Measurements from ENCODE around the gene SMAP2. TPM values are rescaled to one million over a fixed set of nuclear protein-coding genes. Genes with fewer than 3 reads are reported as not detected.

The SMAP2 gene
- polyA plus RNA-seq, 3 donors, result 302 to 382 (median 359) TPM

DNA sequence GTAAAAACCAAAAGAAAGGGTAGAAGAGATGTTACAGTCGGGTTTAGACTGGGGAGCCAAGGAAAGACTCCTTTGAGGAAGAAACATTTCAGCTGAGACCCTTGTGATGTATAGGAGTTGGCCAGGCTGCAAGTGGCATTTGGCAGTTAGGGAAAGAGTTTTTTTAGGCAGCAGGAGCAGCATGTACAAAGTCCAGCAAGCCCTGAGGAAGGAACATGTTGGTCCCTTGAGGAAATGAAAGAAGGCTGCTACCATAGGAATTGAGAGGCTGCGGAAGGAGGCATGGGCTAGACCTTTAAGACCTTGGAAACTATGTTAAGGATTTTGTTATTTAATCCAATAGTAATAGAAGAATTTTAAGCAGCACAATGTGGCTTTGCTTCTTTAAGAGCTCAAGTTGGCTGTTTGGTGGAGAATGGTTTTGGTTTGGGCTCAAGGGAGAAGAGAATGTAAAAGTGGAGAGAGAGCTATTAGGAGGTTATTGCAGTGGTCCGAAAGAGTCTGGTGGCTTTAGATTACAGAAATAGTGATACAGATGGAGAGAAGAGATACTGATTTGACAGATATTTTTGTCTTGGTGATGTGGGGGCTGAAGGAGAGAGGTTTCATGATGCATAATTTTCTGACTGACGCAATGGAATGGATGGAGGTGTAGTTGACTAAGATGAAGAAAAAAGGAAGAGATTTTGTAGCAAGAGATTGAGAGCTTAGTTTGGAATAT, 26.6 kb downstream of the SMAP2 start:
- TF ChIP-seq CTCF (IDR thresholded peaks at IDR 0.05), result no peak
- Histone ChIP-seq H3K27ac (ENCODE audit: low read depth in 1 of 2, low read length in 2 of 2) (peak overlapping the region in 1 of 2 donors; percentile 64), H3K27me3 (ENCODE audit: control insufficient read depth in 2 of 2, insufficient read depth in 2 of 2, low read length in 2 of 2) (no peaks in the 10 kb centered on the region), H4K20me1 (ENCODE audit: insufficient read depth, low read length) (peaks cover 8% of the 10 kb centered on the region), H3K4me2 (replicated peaks; ENCODE audit: extremely low read depth, low read length, poor library complexity, severe bottlenecking) (peak overlapping the region; percentile 59), H3K9ac (ENCODE audit: insufficient read depth, low read length, poor library complexity, severe bottlenecking) (no peak overlapping the region), H3K36me3 (replicated peaks in 1 of 2; ENCODE audit: control insufficient read depth in 1 of 2, insufficient read depth in 2 of 2, low read length in 2 of 2) (peaks cover 13 to 24% of the 10 kb centered on the region in 2 donors), H2AFZ (ENCODE audit: insufficient read depth, low read depth, low read length, poor library complexity, severe bottlenecking) (no peak overlapping the region), H3K4me1 (ENCODE audit: control insufficient read depth in 1 of 2, insufficient read depth in 2 of 2, low read length in 2 of 2) (peaks cover 85 to 94% of the 10 kb centered on the region in 2 donors), H3K4me3 (replicated peaks in 1 of 3; ENCODE audit: low read depth in 2 of 3, low read length in 3 of 3) (peak overlapping the region in 1 of 3 experiments; percentile 45), H3K79me2 (ENCODE audit: insufficient read depth, low read length) (peaks cover 100% of the 10 kb centered on the region), H3K9me3 (replicated peaks in 1 of 2; ENCODE audit: control insufficient read depth in 1 of 2, insufficient read depth in 1 of 2, low read length in 2 of 2) (no peaks in the 10 kb centered on the region)
- WGBS (ENCODE audit: insufficient coverage), result 62% methylated on average over 3 of the region's 4 CpGs
- no peaks in the 10 kb centered on the region for H3K9me3 Mint-ChIP-seq
- H3K4me1 Mint-ChIP-seq, result peaks cover 85% of the 10 kb centered on the region
- H3K4me3 Mint-ChIP-seq, result peak overlapping the region; percentile 54 to 75
- no peak for DNase-seq
- peaks cover 36 to 47% of the 10 kb centered on the region in 2 donors for H3K36me3 Mint-ChIP-seq
- intact Hi-C loops (cut with micrococcal nuclease), result loop anchor here (5.0 to 10.0 kb wide), 3 partner anchors 58 to 315 kb away; partner anchors contain the start of gene ZMPSTE24 (in 1 of the 2)
- H3K27me3 Mint-ChIP-seq (ENCODE audit: low read depth in 3 of 3), result peaks cover 0 to 2% (median 0%) of the 10 kb centered on the region in 3 donors
- peak overlapping the region in 6 of 7 donors; percentile 65 to 88 (median 82) for H3K27ac Mint-ChIP-seq

DNA sequence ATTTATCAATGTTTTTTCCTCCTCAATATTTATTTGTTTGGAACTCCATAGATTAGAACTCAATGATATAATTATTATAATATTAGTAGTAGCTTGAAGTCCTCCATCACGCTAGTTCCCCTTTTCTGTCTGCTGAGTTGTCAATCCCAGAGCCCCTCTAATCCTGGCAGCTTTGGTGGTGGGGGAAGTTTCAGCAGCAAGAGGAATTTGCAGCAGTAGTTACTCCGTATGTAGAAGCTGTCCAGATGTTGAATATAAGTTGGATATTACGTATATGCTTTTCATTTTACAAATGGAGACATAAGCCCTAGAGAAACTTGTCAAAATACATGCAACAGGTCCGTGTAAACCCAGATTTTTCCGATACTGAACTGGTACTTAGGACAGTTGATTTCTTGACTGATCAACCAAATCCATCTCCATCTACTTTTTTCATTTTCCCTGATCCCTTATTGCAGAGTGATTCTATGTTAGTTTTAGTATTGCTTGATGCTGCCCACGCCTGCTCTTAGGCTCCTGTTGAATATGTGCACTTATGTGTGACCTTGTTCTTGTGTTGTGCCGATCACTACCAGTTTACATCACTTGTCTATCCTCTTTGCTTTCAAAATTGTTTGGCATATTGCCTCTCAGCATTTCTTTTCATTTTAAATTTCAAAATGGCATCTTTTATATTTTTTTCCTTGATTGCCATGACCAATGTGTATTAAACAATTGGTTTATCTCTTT, 28.1 kb downstream of the SMAP2 start:
- peaks cover 77% of the 10 kb centered on the region for H3K4me1 Mint-ChIP-seq
- H2AFZ ChIP-seq (ENCODE audit: insufficient read depth, low read depth, low read length, poor library complexity, severe bottlenecking), result no peak overlapping the region
- H3K27me3 Mint-ChIP-seq (ENCODE audit: low read depth in 3 of 3), result peaks cover 0 to 2% (median 0%) of the 10 kb centered on the region in 3 donors
- TF ChIP-seq CTCF (IDR thresholded peaks at IDR 0.05), result no peak
- no peak overlapping the region for H3K4me3 ChIP-seq (replicated peaks in 1 of 3; ENCODE audit: low read depth in 2 of 3, low read length in 3 of 3)
- H3K36me3 Mint-ChIP-seq, result peaks cover 42 to 51% of the 10 kb centered on the region in 2 donors
- H3K79me2 ChIP-seq (ENCODE audit: insufficient read depth, low read length), result peaks cover 100% of the 10 kb centered on the region
- no CpG with 5 or more reads among the region's 7 CpGs for WGBS (ENCODE audit: insufficient coverage)
- peak overlapping the region; percentile 1 for H3K4me2 ChIP-seq (replicated peaks; ENCODE audit: extremely low read depth, low read length, poor library complexity, severe bottlenecking)
- peak overlapping the region in 6 of 7 donors; percentile 4 to 88 (median 48) for H3K27ac Mint-ChIP-seq
- H3K9ac ChIP-seq (ENCODE audit: insufficient read depth, low read length, poor library complexity, severe bottlenecking), result no peak overlapping the region
- H3K9me3 Mint-ChIP-seq, result no peaks in the 10 kb centered on the region
- H3K27me3 ChIP-seq (ENCODE audit: control insufficient read depth in 2 of 2, insufficient read depth in 2 of 2, low read length in 2 of 2), result no peaks in the 10 kb centered on the region
- H3K27ac ChIP-seq (ENCODE audit: low read depth in 1 of 2, low read length in 2 of 2), result peak overlapping the region in 1 of 2 donors; percentile 52
- H4K20me1 ChIP-seq (ENCODE audit: insufficient read depth, low read length), result peaks cover 23% of the 10 kb centered on the region
- H3K4me3 Mint-ChIP-seq, result peak overlapping the region in 1 of 2 donors; percentile 3
- no peak for DNase-seq
- H3K36me3 ChIP-seq (replicated peaks in 1 of 2; ENCODE audit: control insufficient read depth in 1 of 2, insufficient read depth in 2 of 2, low read length in 2 of 2), result peaks cover 22 to 39% of the 10 kb centered on the region in 2 donors
- peaks cover 71 to 79% of the 10 kb centered on the region in 2 donors for H3K4me1 ChIP-seq (ENCODE audit: control insufficient read depth in 1 of 2, insufficient read depth in 2 of 2, low read length in 2 of 2)
- intact Hi-C loops (cut with micrococcal nuclease), result loop anchor here in 1 of 2 donors (10.0 kb wide), 2 partner anchors 147 to 317 kb away; partner anchors contain the start of gene ZMPSTE24
- no peaks in the 10 kb centered on the region for H3K9me3 ChIP-seq (replicated peaks in 1 of 2; ENCODE audit: control insufficient read depth in 1 of 2, insufficient read depth in 1 of 2, low read length in 2 of 2)

Data from CD14-positive monocyte (primary cell).